GM20000 (cell line): Measurements from ENCODE around the gene USP4.
"Not testable (repeated sequence)": the region's sequence is repeated elsewhere in the genome, so short reads cannot be mapped to it uniquely, and the experiment has no call there.

ENCODE experiments used
- DNase-seq: peaks from one replicate; pipeline ENCODE4 v3.0.0; 2012; ENCODE audit warnings: low spot score
- TF ChIP-seq, protein P1 (sequence below): IDR thresholded peaks from 2 replicates; pipeline ENCODE4 v1.5.1; 2012; ENCODE audit warnings: mild to moderate bottlenecking, control low read depth; ENCODE audit errors: extremely low read depth, missing control alignments

USP4 gene

DNA sequence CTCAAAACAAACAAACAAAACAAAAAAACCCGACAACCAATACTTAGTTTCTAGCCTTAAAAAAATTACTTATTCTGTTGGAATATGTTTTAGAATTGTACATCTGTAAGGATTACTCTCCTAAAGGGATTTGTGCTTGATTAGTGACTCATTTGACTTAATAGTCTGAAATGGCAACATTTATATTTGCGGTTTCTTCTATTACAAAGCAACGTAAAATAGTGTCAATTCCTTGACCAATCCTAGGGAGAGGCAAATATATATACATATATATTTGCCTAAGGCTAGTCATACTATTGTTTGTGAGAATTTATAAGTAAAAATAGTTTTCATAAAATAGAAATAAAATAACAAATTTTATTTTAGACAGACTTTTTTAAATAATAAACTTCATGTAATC is 102.5 kb downstream of the USP4 start:
- TF ChIP-seq, protein P1, sequence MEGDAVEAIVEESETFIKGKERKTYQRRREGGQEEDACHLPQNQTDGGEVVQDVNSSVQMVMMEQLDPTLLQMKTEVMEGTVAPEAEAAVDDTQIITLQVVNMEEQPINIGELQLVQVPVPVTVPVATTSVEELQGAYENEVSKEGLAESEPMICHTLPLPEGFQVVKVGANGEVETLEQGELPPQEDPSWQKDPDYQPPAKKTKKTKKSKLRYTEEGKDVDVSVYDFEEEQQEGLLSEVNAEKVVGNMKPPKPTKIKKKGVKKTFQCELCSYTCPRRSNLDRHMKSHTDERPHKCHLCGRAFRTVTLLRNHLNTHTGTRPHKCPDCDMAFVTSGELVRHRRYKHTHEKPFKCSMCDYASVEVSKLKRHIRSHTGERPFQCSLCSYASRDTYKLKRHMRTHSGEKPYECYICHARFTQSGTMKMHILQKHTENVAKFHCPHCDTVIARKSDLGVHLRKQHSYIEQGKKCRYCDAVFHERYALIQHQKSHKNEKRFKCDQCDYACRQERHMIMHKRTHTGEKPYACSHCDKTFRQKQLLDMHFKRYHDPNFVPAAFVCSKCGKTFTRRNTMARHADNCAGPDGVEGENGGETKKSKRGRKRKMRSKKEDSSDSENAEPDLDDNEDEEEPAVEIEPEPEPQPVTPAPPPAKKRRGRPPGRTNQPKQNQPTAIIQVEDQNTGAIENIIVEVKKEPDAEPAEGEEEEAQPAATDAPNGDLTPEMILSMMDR, result no peak
- no peak for DNase-seq

DNA sequence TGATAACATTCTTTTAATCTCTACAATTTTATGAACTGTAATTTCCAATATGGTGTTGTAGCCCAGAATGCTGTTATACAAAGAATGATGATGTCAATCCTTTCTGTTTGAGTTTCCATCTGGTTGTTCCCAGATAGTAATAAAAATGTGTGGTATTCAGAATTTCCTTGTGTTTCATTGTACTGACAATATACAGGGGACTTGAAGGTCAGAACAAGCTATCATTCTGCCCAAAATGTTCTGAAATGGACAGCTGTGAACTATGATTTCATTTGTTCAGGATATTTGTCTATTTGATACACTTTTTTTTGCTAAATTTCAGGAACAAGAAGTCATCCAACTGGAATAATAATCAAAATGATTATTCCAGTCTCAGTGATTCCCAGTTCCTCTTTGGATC is 103.6 kb downstream of the USP4 start:
- DNase-seq, result no peak
- TF ChIP-seq, protein P1, result no peak

DNA sequence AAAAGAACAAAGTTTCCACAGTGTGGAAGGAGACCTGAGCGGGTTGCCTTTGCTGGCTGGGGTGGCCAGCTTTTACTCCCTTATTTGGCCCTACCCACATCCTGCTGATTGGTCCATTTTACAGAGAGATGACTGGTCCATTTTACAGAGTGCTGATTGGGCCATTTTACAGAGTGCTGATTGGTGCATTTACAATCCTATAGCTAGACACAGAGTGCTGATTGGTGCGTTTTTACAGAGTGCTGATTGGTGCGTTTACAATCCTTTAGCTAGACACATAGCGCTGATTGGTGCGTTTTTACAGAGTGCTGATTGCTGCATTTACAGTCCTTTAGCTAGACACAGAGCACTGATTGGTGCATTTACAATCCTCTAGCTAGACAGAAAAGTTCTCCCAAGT is 111.0 kb downstream of the USP4 start:
- not testable (repeated sequence) for DNase-seq
